SK-N-MC (cell line): Measurements from ENCODE around the gene LATS2.

Experiments
- EZH2 ChIP-seq: fragments of 200-600 bp; sonication (generic); IDR thresholded peaks from one replicate; pipeline ENCODE4 v1.6.1; 2017; ENCODE audit warnings: antibody characterized with exemption
- FOXP2 ChIP-seq: optimal IDR thresholded peaks from 2 replicates; pipeline ENCODE3; 2011; ENCODE audit warnings: mild to moderate bottlenecking, moderate library complexity; ENCODE audit not compliant: insufficient read depth; ENCODE audit errors: extremely low read length, control extremely low read depth

GRCh38 chr13:21018220-21018619 lies 43.2 kb downstream of the LATS2 start:
- no peak for TF ChIP-seq EZH2
- no peak for TF ChIP-seq FOXP2
